ENCODE data around the gene AGAP1.

Gene AGAP1

GRCh38 chr2:235647264-235647663 lies 153.4 kb downstream of the AGAP1 start:
- Histone ChIP-seq H3K4me1 (ENCODE audit: control insufficient read depth, insufficient read depth, low read length) (peaks cover 2% of the 10 kb centered on the region), H3K9ac (ENCODE audit: low read length) (no peak overlapping the region)

DNA sequence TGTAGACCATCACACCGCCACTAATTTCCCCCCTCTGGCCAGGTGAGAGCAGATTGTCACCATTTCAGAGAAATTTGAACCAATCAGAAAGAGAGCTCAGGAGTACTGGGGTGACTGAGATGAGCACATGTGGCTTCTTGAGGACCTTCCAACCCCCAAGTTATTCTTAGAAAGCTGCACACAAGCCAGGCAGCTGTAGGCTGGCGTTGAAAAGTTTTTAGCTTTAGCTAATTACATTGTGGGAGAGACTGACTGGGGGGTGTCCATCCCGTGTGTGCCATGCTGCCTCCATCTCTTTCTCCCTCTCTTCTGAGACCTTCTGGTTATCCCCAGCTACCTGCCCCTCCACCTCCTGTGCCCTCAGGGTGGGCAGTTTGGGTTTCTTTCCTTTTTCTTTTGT lies 154.0 kb downstream of the AGAP1 start:
- H3K4me3 ChIP-seq (ENCODE audit: low read length) = no peak overlapping the region
- H3K9ac ChIP-seq (ENCODE audit: low read length) = no peak overlapping the region
- no peaks in the 10 kb centered on the region for H3K4me1 ChIP-seq (ENCODE audit: control insufficient read depth, insufficient read depth, low read length)
- H3K27me3 ChIP-seq (ENCODE audit: control insufficient read depth, insufficient read depth, low read length) = no peaks in the 10 kb centered on the region
- no peaks in the 10 kb centered on the region for H3K36me3 ChIP-seq (ENCODE audit: control insufficient read depth, insufficient read depth, low read length)
- no peaks in the 10 kb centered on the region for H3K9me3 ChIP-seq (ENCODE audit: control insufficient read depth, low read length)

More at GRCh38 chr2:235647264-235647663, 153.4 kb downstream of the AGAP1 start:
- Histone ChIP-seq H3K4me3 (ENCODE audit: low read length) (no peak overlapping the region), H3K36me3 (ENCODE audit: control insufficient read depth, insufficient read depth, low read length) (no peaks in the 10 kb centered on the region), H3K9me3 (ENCODE audit: control insufficient read depth, low read length) (no peaks in the 10 kb centered on the region), H3K27me3 (ENCODE audit: control insufficient read depth, insufficient read depth, low read length) (no peaks in the 10 kb centered on the region)

DNA sequence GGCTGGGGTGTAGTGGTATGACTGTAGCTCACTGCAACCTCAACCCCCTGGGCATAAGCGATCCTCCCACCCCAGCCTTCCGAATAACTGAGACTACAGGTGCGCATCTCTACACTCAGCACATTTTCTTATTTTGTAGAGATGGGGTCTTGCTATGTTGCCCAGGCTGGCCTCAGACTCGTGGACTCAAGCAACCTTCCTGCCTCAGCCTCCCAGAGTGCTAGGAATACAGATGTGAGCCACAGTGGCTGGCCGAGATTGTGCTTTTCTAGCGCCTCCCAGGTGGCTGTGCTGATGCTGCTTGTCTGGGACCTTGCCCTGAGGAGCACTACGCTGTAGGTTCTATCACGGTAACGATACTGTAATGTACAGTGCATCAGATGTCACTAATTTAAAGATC lies 155.6 kb downstream of the AGAP1 start:
- Histone ChIP-seq H3K27me3 (ENCODE audit: control insufficient read depth, insufficient read depth, low read length) (no peaks in the 10 kb centered on the region), H3K9me3 (ENCODE audit: control insufficient read depth, low read length) (no peaks in the 10 kb centered on the region), H3K4me3 (ENCODE audit: low read length) (no peak overlapping the region), H3K9ac (ENCODE audit: low read length) (no peak overlapping the region), H3K36me3 (ENCODE audit: control insufficient read depth, insufficient read depth, low read length) (no peaks in the 10 kb centered on the region), H3K4me1 (ENCODE audit: control insufficient read depth, insufficient read depth, low read length) (no peaks in the 10 kb centered on the region)

DNA sequence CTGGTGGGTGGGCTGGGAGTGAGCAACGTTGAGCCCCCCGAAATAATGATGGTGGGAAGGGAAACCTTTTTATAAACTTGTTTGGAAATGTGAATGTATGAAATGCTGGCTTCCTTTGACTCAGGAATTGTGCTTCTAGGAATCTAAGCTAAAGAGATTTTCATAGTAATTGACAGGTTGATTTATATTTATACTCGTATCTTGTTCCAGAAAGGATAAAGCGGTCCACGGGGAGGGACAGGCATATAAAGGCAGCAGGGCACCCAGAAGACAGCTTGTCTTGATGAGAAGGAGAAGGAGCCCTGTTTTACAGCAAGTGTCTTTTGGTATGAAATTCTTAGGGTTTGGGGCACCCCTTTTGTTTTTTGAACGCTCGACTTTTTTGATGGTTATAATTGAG lies 157.8 kb downstream of the AGAP1 start:
- H3K4me3 ChIP-seq (ENCODE audit: low read length) = no peak overlapping the region
- H3K4me1 ChIP-seq (ENCODE audit: control insufficient read depth, insufficient read depth, low read length) = no peaks in the 10 kb centered on the region
- H3K27me3 ChIP-seq (ENCODE audit: control insufficient read depth, insufficient read depth, low read length) = no peaks in the 10 kb centered on the region
- no peaks in the 10 kb centered on the region for H3K9me3 ChIP-seq (ENCODE audit: control insufficient read depth, low read length)
- H3K9ac ChIP-seq (ENCODE audit: low read length) = no peak overlapping the region
- no peaks in the 10 kb centered on the region for H3K36me3 ChIP-seq (ENCODE audit: control insufficient read depth, insufficient read depth, low read length)

DNA sequence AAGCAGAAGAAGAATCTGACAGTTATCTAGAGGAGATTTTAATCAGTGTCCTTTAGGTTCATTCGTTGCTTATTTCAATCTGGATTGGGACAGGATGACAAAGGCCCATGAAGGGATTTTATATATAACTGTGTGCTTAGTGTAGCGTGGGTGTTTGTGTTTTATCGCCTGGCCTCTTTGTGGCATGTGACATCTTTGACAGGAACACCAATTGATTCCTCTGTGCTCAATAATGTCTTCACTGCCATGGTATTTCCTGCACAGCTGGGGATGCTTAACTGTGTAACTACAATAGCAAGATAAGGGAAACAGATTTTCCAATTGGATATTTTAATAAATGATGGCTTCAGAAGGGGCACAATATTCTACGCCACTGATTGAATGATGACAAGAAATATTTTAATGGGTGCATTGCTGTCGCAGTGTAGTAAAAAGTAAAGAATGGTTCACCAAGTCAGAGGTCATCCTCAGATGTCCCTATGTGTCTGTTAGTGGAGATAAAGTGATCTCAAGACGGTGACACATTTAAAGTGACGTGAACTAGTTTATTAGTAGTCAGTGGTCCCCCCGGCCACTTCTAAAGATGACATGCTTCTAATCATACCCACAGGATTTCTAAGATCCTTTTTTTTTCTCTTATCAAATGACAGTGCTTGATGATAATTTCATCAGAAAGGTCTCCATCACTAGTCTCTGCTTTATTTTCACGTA lies 160.4 kb downstream of the AGAP1 start:
- Histone ChIP-seq H3K4me3 (ENCODE audit: low read length) (no peak overlapping the region), H3K36me3 (ENCODE audit: control insufficient read depth, insufficient read depth, low read length) (no peaks in the 10 kb centered on the region), H3K9ac (ENCODE audit: low read length) (no peak overlapping the region), H3K9me3 (ENCODE audit: control insufficient read depth, low read length) (no peaks in the 10 kb centered on the region), H3K27me3 (ENCODE audit: control insufficient read depth, insufficient read depth, low read length) (no peaks in the 10 kb centered on the region), H3K4me1 (ENCODE audit: control insufficient read depth, insufficient read depth, low read length) (peaks cover 15% of the 10 kb centered on the region)

GRCh38 chr2:235658351-235659174 lies 164.7 kb downstream of the AGAP1 start:
- no peaks in the 10 kb centered on the region for H3K36me3 ChIP-seq (ENCODE audit: control insufficient read depth, insufficient read depth, low read length)
- no peaks in the 10 kb centered on the region for H3K9me3 ChIP-seq (ENCODE audit: control insufficient read depth, low read length)
- H3K9ac ChIP-seq (ENCODE audit: low read length) = peak overlapping the region; percentile 14
- H3K4me3 ChIP-seq (ENCODE audit: low read length) = no peak overlapping the region
- peaks cover 21% of the 10 kb centered on the region for H3K4me1 ChIP-seq (ENCODE audit: control insufficient read depth, insufficient read depth, low read length)
- no peaks in the 10 kb centered on the region for H3K27me3 ChIP-seq (ENCODE audit: control insufficient read depth, insufficient read depth, low read length)

DNA sequence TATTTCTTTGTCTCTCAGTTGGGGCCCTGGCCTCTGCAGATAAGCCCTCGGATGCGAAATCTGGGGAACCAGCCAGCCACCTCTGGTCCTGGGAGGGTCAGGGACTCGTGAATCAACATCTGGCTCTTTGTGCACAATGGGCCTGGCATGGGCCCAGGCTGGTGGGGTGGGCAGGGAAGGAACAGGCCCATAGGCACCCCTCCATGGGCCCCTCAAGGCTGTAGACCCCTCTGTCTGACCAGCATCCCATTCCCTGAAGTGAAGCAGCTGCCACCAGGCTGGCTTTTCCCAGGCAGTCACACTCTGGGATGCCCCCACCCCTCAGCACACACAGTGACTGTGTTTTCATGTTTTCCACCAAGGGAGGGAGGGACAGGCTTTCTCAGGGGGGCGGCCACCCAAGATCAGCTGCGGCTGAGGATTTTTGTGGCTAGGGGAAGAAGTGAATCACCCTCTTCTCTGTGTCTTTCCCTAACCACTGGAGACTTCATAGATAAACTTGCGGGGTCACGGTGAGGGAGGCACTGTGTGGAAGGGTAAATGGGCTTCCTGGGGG lies 166.0 kb downstream of the AGAP1 start:
- Histone ChIP-seq H3K27me3 (ENCODE audit: control insufficient read depth, insufficient read depth, low read length) (no peaks in the 10 kb centered on the region), H3K4me3 (ENCODE audit: low read length) (no peak overlapping the region), H3K9ac (ENCODE audit: low read length) (no peak overlapping the region), H3K9me3 (ENCODE audit: control insufficient read depth, low read length) (no peaks in the 10 kb centered on the region), H3K4me1 (ENCODE audit: control insufficient read depth, insufficient read depth, low read length) (peaks cover 21% of the 10 kb centered on the region), H3K36me3 (ENCODE audit: control insufficient read depth, insufficient read depth, low read length) (no peaks in the 10 kb centered on the region)

DNA sequence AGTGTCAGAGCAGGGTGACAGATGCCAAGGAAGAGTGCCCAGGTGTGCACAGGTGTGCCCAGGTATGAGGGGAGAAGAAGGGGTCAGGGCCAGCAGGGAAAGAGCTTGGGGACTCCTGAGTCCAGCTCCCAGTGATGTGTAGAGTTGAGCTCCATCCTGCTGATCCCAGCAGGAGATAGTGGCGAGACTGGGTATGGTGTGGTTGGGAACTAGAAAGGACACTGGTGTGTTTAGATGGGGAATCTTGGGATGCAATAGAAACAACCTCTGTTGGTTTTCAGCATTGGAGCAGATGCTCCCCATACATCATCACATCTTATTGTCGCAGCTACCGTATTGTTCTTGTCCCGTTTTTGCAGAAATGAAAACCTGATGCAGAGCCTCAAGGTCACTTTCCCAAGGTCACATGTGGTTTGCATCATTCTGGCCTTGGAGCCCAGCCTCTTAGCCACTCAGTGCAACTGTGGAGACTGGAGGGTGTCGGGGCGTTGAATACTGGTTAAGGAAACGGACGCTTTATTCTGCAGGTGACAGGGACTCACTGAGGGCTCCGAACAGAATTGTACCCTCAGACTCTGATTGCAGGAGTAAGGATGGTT lies 166.7 kb downstream of the AGAP1 start:
- no peak overlapping the region for H3K4me3 ChIP-seq (ENCODE audit: low read length)
- H3K9me3 ChIP-seq (ENCODE audit: control insufficient read depth, low read length) = no peaks in the 10 kb centered on the region
- no peak overlapping the region for H3K9ac ChIP-seq (ENCODE audit: low read length)
- peaks cover 22% of the 10 kb centered on the region for H3K4me1 ChIP-seq (ENCODE audit: control insufficient read depth, insufficient read depth, low read length)
- no peaks in the 10 kb centered on the region for H3K36me3 ChIP-seq (ENCODE audit: control insufficient read depth, insufficient read depth, low read length)
- H3K27me3 ChIP-seq (ENCODE audit: control insufficient read depth, insufficient read depth, low read length) = no peaks in the 10 kb centered on the region

DNA sequence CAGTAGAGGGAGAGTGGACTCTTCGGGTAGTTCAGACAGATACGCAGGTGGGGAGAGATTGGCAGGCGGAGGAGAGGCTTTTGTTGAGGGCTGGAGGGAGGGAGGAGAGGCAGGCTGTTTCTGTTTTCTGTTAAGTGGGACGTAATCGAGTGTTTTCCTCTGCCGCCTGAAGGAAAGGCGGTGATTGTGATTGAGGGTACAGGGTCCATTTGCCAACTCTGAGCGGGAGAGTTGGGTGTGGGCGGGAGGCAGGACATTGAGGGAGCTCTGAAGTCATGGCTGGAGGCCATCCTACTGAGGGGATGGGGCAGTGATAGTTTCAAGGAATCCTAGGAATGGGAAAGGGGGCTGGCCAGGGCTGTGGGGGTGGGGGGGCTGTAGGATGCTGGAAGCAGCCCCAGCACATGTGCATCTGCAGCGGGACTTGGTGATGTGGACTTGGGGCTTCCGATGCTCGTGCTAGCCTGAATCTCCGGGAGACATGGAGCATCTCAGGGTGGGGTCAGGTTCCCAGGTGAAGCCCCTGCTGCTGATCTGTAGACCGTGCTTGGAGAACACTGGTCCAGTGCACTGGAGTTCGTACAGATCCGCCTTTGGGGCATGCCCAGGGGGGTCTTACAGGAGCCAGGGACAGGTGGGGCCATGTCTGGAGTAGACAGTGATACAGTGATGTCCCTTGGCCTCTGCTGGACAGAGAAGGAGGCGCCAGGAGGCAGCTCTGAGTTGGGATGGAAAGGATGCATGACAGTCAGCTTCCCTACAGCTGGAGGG lies 167.5 kb downstream of the AGAP1 start:
- Histone ChIP-seq H3K9ac (ENCODE audit: low read length) (no peak overlapping the region), H3K9me3 (ENCODE audit: control insufficient read depth, low read length) (no peaks in the 10 kb centered on the region), H3K27me3 (ENCODE audit: control insufficient read depth, insufficient read depth, low read length) (no peaks in the 10 kb centered on the region), H3K4me3 (ENCODE audit: low read length) (no peak overlapping the region), H3K36me3 (ENCODE audit: control insufficient read depth, insufficient read depth, low read length) (no peaks in the 10 kb centered on the region), H3K4me1 (ENCODE audit: control insufficient read depth, insufficient read depth, low read length) (peaks cover 27% of the 10 kb centered on the region)

GRCh38 chr2:235661952-235662351 lies 168.1 kb downstream of the AGAP1 start:
- no peaks in the 10 kb centered on the region for H3K9me3 ChIP-seq (ENCODE audit: control insufficient read depth, low read length)
- no peak overlapping the region for H3K4me3 ChIP-seq (ENCODE audit: low read length)
- peaks cover 27% of the 10 kb centered on the region for H3K4me1 ChIP-seq (ENCODE audit: control insufficient read depth, insufficient read depth, low read length)
- no peak overlapping the region for H3K9ac ChIP-seq (ENCODE audit: low read length)
- no peaks in the 10 kb centered on the region for H3K36me3 ChIP-seq (ENCODE audit: control insufficient read depth, insufficient read depth, low read length)
- H3K27me3 ChIP-seq (ENCODE audit: control insufficient read depth, insufficient read depth, low read length) = no peaks in the 10 kb centered on the region

- no peak overlapping the region for H3K9ac ChIP-seq (ENCODE audit: low read length)
- no peaks in the 10 kb centered on the region for H3K9me3 ChIP-seq (ENCODE audit: control insufficient read depth, low read length)
- no peaks in the 10 kb centered on the region for H3K27me3 ChIP-seq (ENCODE audit: control insufficient read depth, insufficient read depth, low read length)
- no peak overlapping the region for H3K4me3 ChIP-seq (ENCODE audit: low read length)
- H3K4me1 ChIP-seq (ENCODE audit: control insufficient read depth, insufficient read depth, low read length) = peaks cover 16% of the 10 kb centered on the region
- no peaks in the 10 kb centered on the region for H3K36me3 ChIP-seq (ENCODE audit: control insufficient read depth, insufficient read depth, low read length)
Measured at GRCh38 chr2:235663875-235664274, 170.0 kb downstream of the AGAP1 start.

Data from mucosa of stomach (tissue), 1 donor.